SK-N-SH treated with all-trans-retinoic acid at 6 μM for 48 hours (cell line): Measurements from ENCODE around the gene PSG2.
"Not testable (repeated sequence)": the region's sequence is repeated elsewhere in the genome, so short reads cannot be mapped to it uniquely, and the experiment has no call there.

Experiments
- ISL1 ChIP-seq: fragments of 250-450 bp; sonication (Bioruptor Pico); IDR thresholded peaks from 2 replicates; pipeline ENCODE4 v2.1.2; 2022; ENCODE audit warnings: mild to moderate bottlenecking, moderate library complexity
- ZFP3 ChIP-seq: fragments of 250-450 bp; sonication (Bioruptor Pico); IDR thresholded peaks from 2 replicates; pipeline ENCODE4 v1.5.0; 2020; ENCODE audit warnings: mild to moderate bottlenecking, moderate library complexity

GRCh38 chr19:43077881-43078280 is 4.6 kb downstream of the PSG2 start:
- not testable (repeated sequence) for TF ChIP-seq ZFP3, ISL1
